ENCODE data around the gene TTC6.

TTC6 gene

GRCh38 chr14:37584211-37585100 lies 11.0 kb upstream of the TTC6 start:
- no peak for DNase-seq
- intact Hi-C loops (cut with DNase I): loop anchor here (10.0 kb wide), 1 partner anchor 930 kb away; no protein-coding TSS in a partner anchor

GRCh38 chr14:37585101-37585511 lies 10.3 kb upstream of the TTC6 start:
- intact Hi-C loops (cut with DNase I): loop anchor here (10.0 kb wide), 1 partner anchor 930 kb away; no protein-coding TSS in a partner anchor
- no peak for DNase-seq

GRCh38 chr14:37585971-37586796 lies 9.2 kb upstream of the TTC6 start:
- intact Hi-C loops (cut with DNase I): loop anchor here (10.0 kb wide), 1 partner anchor 931 kb away; no protein-coding TSS in a partner anchor
- DNase-seq: no peak

- no peak for DNase-seq
- intact Hi-C loops (cut with DNase I): loop anchor here (10.0 kb wide), 1 partner anchor 932 kb away; no protein-coding TSS in a partner anchor
These were observed 8.7 kb upstream of the TTC6 start for GRCh38 chr14:37586797-37587130.

- no peak for DNase-seq
These were observed 8.2 kb upstream of the TTC6 start for GRCh38 chr14:37587131-37587803.

GRCh38 chr14:37587881-37588666 lies 7.4 kb upstream of the TTC6 start:
- intact Hi-C loops (cut with DNase I): loop anchor here (10.0 kb wide), 1 partner anchor 933 kb away; no protein-coding TSS in a partner anchor
- no peak for DNase-seq

More at GRCh38 chr14:37587131-37587803, 8.2 kb upstream of the TTC6 start:
- intact Hi-C loops (cut with DNase I): loop anchor here (10.0 kb wide), 1 partner anchor 932 kb away; no protein-coding TSS in a partner anchor

- intact Hi-C loops (cut with DNase I): loop anchor here (10.0 kb wide), 1 partner anchor 934 kb away; no protein-coding TSS in a partner anchor
- no peak for DNase-seq
These were observed 6.8 kb upstream of the TTC6 start for GRCh38 chr14:37588667-37588955.

GRCh38 chr14:37588956-37589714 lies 6.3 kb upstream of the TTC6 start:
- no peak for DNase-seq
- intact Hi-C loops (cut with DNase I): loop anchor here (10.0 kb wide), 1 partner anchor 934 kb away; no protein-coding TSS in a partner anchor

- intact Hi-C loops (cut with DNase I): loop anchor here (10.0 kb wide), 1 partner anchor 935 kb away; no protein-coding TSS in a partner anchor
- DNase-seq: no peak
These were observed 5.6 kb upstream of the TTC6 start for GRCh38 chr14:37589715-37590427.

GRCh38 chr14:37590428-37591139 lies 4.8 kb upstream of the TTC6 start:
- intact Hi-C loops (cut with DNase I): no loop called here
- no peak for DNase-seq

GRCh38 chr14:37591311-37591940 lies 4.0 kb upstream of the TTC6 start:
- DNase-seq: no peak
- intact Hi-C loops (cut with DNase I): no loop called here

GRCh38 chr14:37591941-37592481 lies 3.4 kb upstream of the TTC6 start:
- intact Hi-C loops (cut with DNase I): no loop called here

GRCh38 chr14:37592482-37593408 lies 2.7 kb upstream of the TTC6 start:
- intact Hi-C loops (cut with DNase I): no loop called here
- DNase-seq: no peak

More at GRCh38 chr14:37591941-37592481, 3.4 kb upstream of the TTC6 start:
- DNase-seq: no peak

GRCh38 chr14:37593511-37594237 lies 1.8 kb upstream of the TTC6 start:
- DNase-seq: no peak
- intact Hi-C loops (cut with DNase I): no loop called here
